Astrocyte (in vitro differentiated cells and primary cell): ENCODE results near the gene PPP2R2D.

Experiments
- EZH2 ChIP-seq: IDR thresholded peaks from 2 replicates; pipeline ENCODE4 v1.6.1; 2012; ENCODE audit warnings: mild to moderate bottlenecking, low read length, inconsistent platforms; ENCODE audit not compliant: insufficient read depth
- TF ChIP-seq, protein P1 (sequence below): IDR thresholded peaks from 2 replicates; pipeline ENCODE4 v1.5.1; 2011; ENCODE audit warnings: low read depth, mild to moderate bottlenecking, inconsistent platforms, low read length, moderate library complexity; ENCODE audit not compliant: insufficient read depth

DNA sequence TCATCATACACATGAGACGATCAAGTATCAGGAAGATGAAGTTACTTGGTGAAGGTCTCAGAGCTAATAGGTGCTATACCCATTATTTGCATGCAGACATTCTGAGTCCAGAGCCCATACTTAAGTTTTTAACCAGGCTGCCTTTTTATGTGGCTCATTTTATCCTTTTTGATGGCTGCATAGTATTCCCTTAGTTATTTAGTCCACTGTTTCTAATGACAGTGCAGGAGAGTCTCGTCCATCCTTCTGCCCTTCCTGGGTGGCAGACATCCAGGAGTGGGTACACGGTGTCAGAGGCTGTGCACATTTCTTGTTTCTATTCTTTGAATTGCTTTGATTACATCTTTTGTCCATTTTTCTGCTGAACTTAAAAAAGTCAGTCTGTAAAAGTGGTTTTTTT lies 11.8 kb downstream of the PPP2R2D start:
- TF ChIP-seq, protein P1, sequence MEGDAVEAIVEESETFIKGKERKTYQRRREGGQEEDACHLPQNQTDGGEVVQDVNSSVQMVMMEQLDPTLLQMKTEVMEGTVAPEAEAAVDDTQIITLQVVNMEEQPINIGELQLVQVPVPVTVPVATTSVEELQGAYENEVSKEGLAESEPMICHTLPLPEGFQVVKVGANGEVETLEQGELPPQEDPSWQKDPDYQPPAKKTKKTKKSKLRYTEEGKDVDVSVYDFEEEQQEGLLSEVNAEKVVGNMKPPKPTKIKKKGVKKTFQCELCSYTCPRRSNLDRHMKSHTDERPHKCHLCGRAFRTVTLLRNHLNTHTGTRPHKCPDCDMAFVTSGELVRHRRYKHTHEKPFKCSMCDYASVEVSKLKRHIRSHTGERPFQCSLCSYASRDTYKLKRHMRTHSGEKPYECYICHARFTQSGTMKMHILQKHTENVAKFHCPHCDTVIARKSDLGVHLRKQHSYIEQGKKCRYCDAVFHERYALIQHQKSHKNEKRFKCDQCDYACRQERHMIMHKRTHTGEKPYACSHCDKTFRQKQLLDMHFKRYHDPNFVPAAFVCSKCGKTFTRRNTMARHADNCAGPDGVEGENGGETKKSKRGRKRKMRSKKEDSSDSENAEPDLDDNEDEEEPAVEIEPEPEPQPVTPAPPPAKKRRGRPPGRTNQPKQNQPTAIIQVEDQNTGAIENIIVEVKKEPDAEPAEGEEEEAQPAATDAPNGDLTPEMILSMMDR: no peak
- TF ChIP-seq EZH2: no peak
